Measurements from ENCODE around the gene ZCCHC14. TPM values are rescaled to one million over a fixed set of nuclear protein-coding genes. Genes with fewer than 3 reads are reported as not detected.
A peak's percentile ranks its signal among the peaks of the same experiment; 100 is the strongest.

ZCCHC14 gene
- total RNA-seq, 1 experiment from 2014 or later, result 27.7 TPM

GRCh38 chr16:87369796-87370719 is 122.8 kb downstream of the ZCCHC14 start:
- Histone ChIP-seq H3K4ac (ENCODE audit: low read depth, low read length) (no peak overlapping the region), H3K9me3 (ENCODE audit: control insufficient read depth, low read depth, low read length) (no peaks in the 10 kb centered on the region), H3K27me3 (ENCODE audit: insufficient read depth, low read length) (no peaks in the 10 kb centered on the region), H3K79me1 (ENCODE audit: insufficient read depth, low read depth, low read length, poor library complexity, severe bottlenecking) (peaks cover 8% of the 10 kb centered on the region), H3K23me2 (ENCODE audit: insufficient read length, low read depth, low read length, poor library complexity, severe bottlenecking) (no peaks in the 10 kb centered on the region), H2AK5ac (ENCODE audit: insufficient read length, low read length) (no peak overlapping the region), H3K14ac (ENCODE audit: insufficient read depth, low read length) (no peak overlapping the region), H3K18ac (ENCODE audit: insufficient read length, low read depth, low read length) (no peak overlapping the region), H3T11ph (ENCODE audit: low read length) (no peak overlapping the region), H2BK20ac (ENCODE audit: low read depth, low read length, poor library complexity, severe bottlenecking) (no peak overlapping the region), H4K8ac (replicated peaks; ENCODE audit: insufficient read length, low read depth, low read length) (no peak overlapping the region), H3K4me2 (ENCODE audit: insufficient read depth, insufficient read length, low read length) (no peak overlapping the region), H4K20me1 (ENCODE audit: control insufficient read depth, insufficient read depth, insufficient read length) (no peaks in the 10 kb centered on the region), H3K9ac (ENCODE audit: extremely low read depth, insufficient read length, low read length) (no peak overlapping the region), H4K91ac (ENCODE audit: insufficient read length, low read depth, low read length) (no peak overlapping the region), H3K27ac (ENCODE audit: insufficient read length, low read depth, low read length) (no peak overlapping the region), H2BK120ac (ENCODE audit: low read depth, low read length, poor library complexity, severe bottlenecking) (no peak overlapping the region), H3K79me2 (ENCODE audit: insufficient read depth, low read length) (no peaks in the 10 kb centered on the region; the same call in 1 of the 2 replicates), H3K23ac (ENCODE audit: insufficient read length, low read depth, low read length) (no peak overlapping the region), H3K4me1 (ENCODE audit: insufficient read depth, low read length) (no peaks in the 10 kb centered on the region), H3K56ac (ENCODE audit: insufficient read length, low read depth, low read length) (no peak overlapping the region), H2BK5ac (ENCODE audit: insufficient read length, low read length) (no peak overlapping the region), H2AFZ (ENCODE audit: low read length) (no peak overlapping the region), H2BK15ac (ENCODE audit: low read depth, low read length) (no peak overlapping the region), H4K5ac (ENCODE audit: insufficient read length, low read depth, low read length) (no peak overlapping the region), H2BK12ac (ENCODE audit: insufficient read length, low read depth, low read length) (no peak overlapping the region)
- DNase-seq, result no peak
- TF ChIP-seq CTCF (conservative IDR thresholded peaks at IDR 0.05), result no peak
- no CpG with 5 or more reads among the region's 16 CpGs for WGBS (ENCODE audit: extremely low coverage, insufficient read length, low lambda C conversion rate)
- Mint-ChIP-seq H3K4me3 (no peak overlapping the region), H3K27ac (peak overlapping the region in 1 of 3 experiments; percentile 55; a peak in 1 of 7 replicates), H3K9me3 (no peaks in the 10 kb centered on the region), H3K4me1 (peaks cover 23% of the 10 kb centered on the region in 2 experiments), H3K36me3 (ENCODE audit: insufficient read depth in 1 of 3, low read depth in 3 of 3) (peaks cover 0 to 5% (median 0%) of the 10 kb centered on the region in 3 experiments; a peak in 3 of 7 replicates), H3K27me3 (ENCODE audit: low read depth) (no peaks in the 10 kb centered on the region)
